Stimulated activated CD4-positive, alpha-beta T cell treated with anti-CD3 and anti-CD28 coated beads, TNF-alpha, amount 100 ng/mL, for 1 hour (primary cell): ENCODE data around the gene CAMK1.

Source experiments
- DNase-seq, 3 donors: peaks; one replicate each; pipeline ENCODE4 v3.0.0-alpha.2; 2020; ENCODE audit warnings: low read depth in 3 of 3, low spot score in 1 of 3

CAMK1 gene

GRCh38 chr3:9793161-9793781, 23.5 kb upstream of the CAMK1 start:
- no peak for DNase-seq

- peak; percentile 75 to 80 (median 77) for DNase-seq
Measured at GRCh38 chr3:9792405-9793160, 22.8 kb upstream of the CAMK1 start, which contains the start of the genes ARPC4 and TADA3. Gene ARPC4 (plus strand): TSS chr3:9793082. CDS start chr3:9793122, 40 bp downstream. Gene TADA3 (minus strand): TSS chr3:9792473. CDS start chr3:9791466, 1,007 bp downstream.

GRCh38 chr3:9791790-9792404, 22.1 kb upstream of the CAMK1 start:
- no peak for DNase-seq

- no peak for DNase-seq
Measured at GRCh38 chr3:9791127-9791526, 21.4 kb upstream of the CAMK1 start.

GRCh38 chr3:9787714-9788113, 18.0 kb upstream of the CAMK1 start:
- DNase-seq, result no peak

- no peak for DNase-seq
Measured at GRCh38 chr3:9786825-9787669, 17.3 kb upstream of the CAMK1 start.

GRCh38 chr3:9786209-9786739, 16.5 kb upstream of the CAMK1 start:
- DNase-seq, result no peak

GRCh38 chr3:9785602-9786001, 15.9 kb upstream of the CAMK1 start:
- DNase-seq, result no peak

- DNase-seq, result no peak
Measured at GRCh38 chr3:9784965-9785364, 15.2 kb upstream of the CAMK1 start.

- DNase-seq, result no peak
Measured at GRCh38 chr3:9783954-9784353, 14.2 kb upstream of the CAMK1 start.

GRCh38 chr3:9782770-9783169, 13.0 kb upstream of the CAMK1 start:
- no peak for DNase-seq

- no peak for DNase-seq
Measured at GRCh38 chr3:9781978-9782603, 12.3 kb upstream of the CAMK1 start.

- DNase-seq, result no peak
Measured at GRCh38 chr3:9781551-9781950, 11.8 kb upstream of the CAMK1 start.

- DNase-seq, result no peak
Measured at GRCh38 chr3:9780910-9781309, 11.2 kb upstream of the CAMK1 start.

- DNase-seq, result no peak
Measured at GRCh38 chr3:9780458-9780812, 10.7 kb upstream of the CAMK1 start.

- no peak for DNase-seq
Measured at GRCh38 chr3:9779721-9780457, 10.1 kb upstream of the CAMK1 start.

- no peak for DNase-seq
Measured at GRCh38 chr3:9779075-9779593, 9.4 kb upstream of the CAMK1 start.

- no peak for DNase-seq
Measured at GRCh38 chr3:9778143-9779074, 8.7 kb upstream of the CAMK1 start.

- DNase-seq, result no peak
Measured at GRCh38 chr3:9777694-9778021, 7.9 kb upstream of the CAMK1 start.
